Tongue (tissue), 2 donors: ENCODE results near the gene EIF4A3. TPM values are rescaled to one million over a fixed set of nuclear protein-coding genes. Genes with fewer than 3 reads are reported as not detected.
A peak's percentile ranks its signal among the peaks of the same experiment; 100 is the strongest.
"Not testable (repeated sequence)": the region's sequence is repeated elsewhere in the genome, so short reads cannot be mapped to it uniquely, and the experiment has no call there.

Experiments used
- DNase-seq: peaks from one replicate; pipeline ENCODE4 v3.0.0-alpha.2; 2015
- total RNA-seq: library from RNA; depleted of rRNA; stranded (reverse); fragments of >200 nt; gene quantifications from one replicate; pipeline ENCODE4 v1.2.3, GENCODE V29; 2014

EIF4A3 gene
- total RNA-seq, 1 donor from 2014 or later = 88.5 TPM

- no peak for DNase-seq
These were observed 24.8 kb upstream of the EIF4A3 start for GRCh38 chr17:80171681-80172080.

GRCh38 chr17:80169784-80170500 lies 23.0 kb upstream of the EIF4A3 start, which contains the start of gene CARD14:
Gene CARD14 (plus strand): TSS chr17:80170030. CDS start chr17:80181439, 11,409 bp downstream.
- no peak for DNase-seq

- no peak for DNase-seq
These were observed 22.2 kb upstream of the EIF4A3 start for GRCh38 chr17:80169107-80169506.

GRCh38 chr17:80168371-80168770 lies 21.4 kb upstream of the EIF4A3 start:
- DNase-seq = no peak

GRCh38 chr17:80166446-80166845 lies 19.5 kb upstream of the EIF4A3 start:
- DNase-seq = peak; percentile 51

GRCh38 chr17:80164185-80164584 lies 17.3 kb upstream of the EIF4A3 start:
- no peak for DNase-seq

- DNase-seq = no peak
These were observed 16.4 kb upstream of the EIF4A3 start for GRCh38 chr17:80163336-80163735.

GRCh38 chr17:80160536-80160935 lies 13.6 kb upstream of the EIF4A3 start:
- no peak for DNase-seq

- no peak for DNase-seq
These were observed 11.9 kb upstream of the EIF4A3 start for GRCh38 chr17:80158846-80159245.

GRCh38 chr17:80155600-80155999 lies 8.7 kb upstream of the EIF4A3 start:
- DNase-seq = not testable (repeated sequence)

GRCh38 chr17:80154166-80154565 lies 7.2 kb upstream of the EIF4A3 start:
- DNase-seq = no peak

- no peak for DNase-seq
These were observed 6.1 kb upstream of the EIF4A3 start for GRCh38 chr17:80153004-80153403.

GRCh38 chr17:80152081-80152702 lies 5.3 kb upstream of the EIF4A3 start:
- no peak for DNase-seq

- no peak for DNase-seq
These were observed 4.4 kb upstream of the EIF4A3 start for GRCh38 chr17:80151333-80151732.

- peak; percentile 69 for DNase-seq
These were observed 550 bp downstream of the EIF4A3 start for GRCh38 chr17:80146121-80147034.

- DNase-seq = no peak
These were observed 1.6 kb downstream of the EIF4A3 start for GRCh38 chr17:80145076-80146075.

- no peak for DNase-seq
These were observed 4.0 kb downstream of the EIF4A3 start for GRCh38 chr17:80142929-80143328.

GRCh38 chr17:80141463-80142165 lies 5.3 kb downstream of the EIF4A3 start:
- DNase-seq = no peak

GRCh38 chr17:80138856-80139426 lies 8.0 kb downstream of the EIF4A3 start:
- no peak for DNase-seq

GRCh38 chr17:80137131-80137530 lies 9.8 kb downstream of the EIF4A3 start:
- DNase-seq = no peak

- DNase-seq = no peak
These were observed 13.3 kb downstream of the EIF4A3 start for GRCh38 chr17:80133626-80133970.
